Trophoblast cell (in vitro differentiated cells and primary cell): Measurements from ENCODE around the gene CCK.

Source experiments
- DNase-seq, 2 donors: peaks; one replicate each; pipeline ENCODE4 v3.0.0-alpha.2; 2016
- H2AFZ ChIP-seq: 2 replicates; pipeline ENCODE4 v1.6.1; 2013; ENCODE audit warnings: low read length, moderate library complexity, mild to moderate bottlenecking; ENCODE audit not compliant: insufficient read depth, poor library complexity
- H2AK5ac ChIP-seq: 2 replicates; pipeline ENCODE4 v1.6.1; 2013; ENCODE audit warnings: mild to moderate bottlenecking, low read length
- H2BK120ac ChIP-seq: 2 replicates; pipeline ENCODE4 v1.6.1; 2013; ENCODE audit warnings: low read length, mild to moderate bottlenecking, moderate library complexity; ENCODE audit not compliant: insufficient read depth, poor library complexity
- H2BK12ac ChIP-seq: 2 replicates; pipeline ENCODE4 v1.6.1; 2013; ENCODE audit warnings: mild to moderate bottlenecking, low read length, moderate library complexity
- H2BK5ac ChIP-seq: 2 replicates; pipeline ENCODE4 v1.6.1; 2013; ENCODE audit warnings: low read length, low read depth, moderate library complexity, mild to moderate bottlenecking; ENCODE audit not compliant: poor library complexity
- H3K14ac ChIP-seq: 2 replicates; pipeline ENCODE4 v1.6.1; 2013; ENCODE audit warnings: mild to moderate bottlenecking, low read length
- H3K18ac ChIP-seq: 2 replicates; pipeline ENCODE4 v1.6.1; 2013; ENCODE audit warnings: mild to moderate bottlenecking, low read length
- H3K23ac ChIP-seq: 2 replicates; pipeline ENCODE4 v1.6.1; 2013; ENCODE audit warnings: low read length
- H3K27ac ChIP-seq: 2 replicates; pipeline ENCODE4 v1.5.1; 2013; ENCODE audit warnings: low read depth, mild to moderate bottlenecking, inconsistent platforms, low read length, moderate library complexity
- H3K27me3 ChIP-seq: 2 replicates; pipeline ENCODE4 v1.6.1; 2013; ENCODE audit warnings: inconsistent platforms, mild to moderate bottlenecking, low read length, moderate library complexity; ENCODE audit not compliant: insufficient read depth
- H3K36me3 ChIP-seq, 2 experiments: 1 replicate in 1 of 2; 2 replicates in 1 of 2; pipeline ENCODE4 v1.6.1; 2013; ENCODE audit warnings: low read length in 2 of 2, mild to moderate bottlenecking in 2 of 2, moderate library complexity in 1 of 2; ENCODE audit not compliant: insufficient read depth in 2 of 2, control insufficient read depth in 1 of 2
- H3K4ac ChIP-seq: 2 replicates; pipeline ENCODE4 v1.6.1; 2013; ENCODE audit warnings: low read depth, mild to moderate bottlenecking, low read length, moderate library complexity
- H3K4me1 ChIP-seq, 2 experiments: 1 replicate in 1 of 2; 2 replicates in 1 of 2; pipeline ENCODE4 v1.6.1; 2013; ENCODE audit warnings: low read length in 2 of 2, mild to moderate bottlenecking in 2 of 2, moderate library complexity in 1 of 2; ENCODE audit not compliant: insufficient read depth in 2 of 2, control insufficient read depth in 1 of 2
- H3K4me2 ChIP-seq: 2 replicates; pipeline ENCODE4 v1.6.1; 2013; ENCODE audit warnings: inconsistent platforms, mild to moderate bottlenecking, low read length, moderate library complexity
- H3K4me3 ChIP-seq: 2 replicates; pipeline ENCODE4 v1.5.1; 2013; ENCODE audit warnings: mild to moderate bottlenecking, low read depth, low read length, inconsistent platforms
- H3K79me1 ChIP-seq: one replicate; pipeline ENCODE4 v1.6.1; 2013; ENCODE audit warnings: low read length
- H3K79me2 ChIP-seq: 2 replicates; pipeline ENCODE4 v1.6.1; 2013; ENCODE audit warnings: low read length, mild to moderate bottlenecking; ENCODE audit not compliant: control insufficient read depth, insufficient read depth, poor library complexity
- H3K9ac ChIP-seq: 2 replicates; pipeline ENCODE4 v1.6.1; 2013; ENCODE audit warnings: mild to moderate bottlenecking, low read length
- H3K9me3 ChIP-seq: 2 replicates; pipeline ENCODE4 v1.6.1; 2013; ENCODE audit warnings: low read depth, mild to moderate bottlenecking, control low read depth, inconsistent platforms, low read length; ENCODE audit not compliant: insufficient read depth
- H4K12ac ChIP-seq: 2 replicates; pipeline ENCODE4 v1.6.1; 2013; ENCODE audit warnings: low read depth, mild to moderate bottlenecking, low read length, moderate library complexity
- H4K8ac ChIP-seq: 2 replicates; pipeline ENCODE4 v1.6.1; 2013; ENCODE audit warnings: low read depth, mild to moderate bottlenecking, low read length, moderate library complexity
- H4K91ac ChIP-seq: one replicate; pipeline ENCODE4 v1.6.1; 2013; ENCODE audit warnings: low read depth, mild to moderate bottlenecking, low read length, moderate library complexity
- WGBS: extraction: QIAGEN DNeasy Blood & Tissue Kit; methylation state at CpG from one replicate; pipeline ENCODE4 v1.1.7; 2013; ENCODE audit warnings: missing lambda C conversion rate; ENCODE audit not compliant: insufficient read length, insufficient coverage; ENCODE audit errors: extremely low coverage; 5-methylcytosine and 5-hydroxymethylcytosine counted together

CCK gene

DNA sequence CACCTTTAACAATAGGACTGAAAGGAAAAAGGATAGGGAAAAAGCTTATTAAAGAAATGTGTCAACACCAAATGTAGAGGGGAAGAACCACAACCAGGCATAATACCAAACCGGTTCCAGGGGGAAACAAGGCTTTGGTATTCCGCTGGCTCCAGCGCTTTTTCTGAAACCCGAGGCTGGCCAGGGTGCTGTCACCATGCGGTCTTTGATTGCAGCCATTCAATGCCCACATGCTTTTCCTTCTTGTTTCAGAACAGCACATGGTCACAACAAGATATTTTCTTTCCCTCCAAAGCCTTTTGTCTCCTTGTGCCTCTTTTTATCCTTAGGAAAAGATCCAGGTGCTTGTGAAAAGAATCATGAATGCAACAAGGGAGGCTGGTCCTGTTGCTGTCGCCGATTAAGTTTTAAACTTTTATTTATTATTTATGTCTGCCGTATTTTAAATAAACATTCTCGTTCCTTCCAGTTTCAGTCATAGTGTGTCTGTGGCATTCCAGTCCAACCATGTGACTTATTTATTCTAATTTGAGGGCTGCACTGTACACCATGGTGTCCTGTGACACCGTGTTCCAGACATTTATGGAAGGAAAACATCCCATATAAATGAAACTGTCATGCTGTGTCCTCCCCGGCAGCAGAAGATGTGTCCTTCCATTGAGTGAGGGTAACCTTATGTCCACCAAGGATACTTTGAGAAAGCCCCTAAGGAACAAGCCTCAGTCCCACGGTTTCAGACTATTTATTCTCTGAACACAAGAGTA is 41.1 kb downstream of the CCK start:
- Histone ChIP-seq H3K4me3 (no peak overlapping the region), H3K23ac (no peak overlapping the region), H4K12ac (peak overlapping the region; percentile 37), H3K4me2 (no peak overlapping the region), H3K4ac (no peak overlapping the region), H2BK12ac (no peak overlapping the region), H2BK5ac (no peak overlapping the region), H3K27ac (no peak overlapping the region), H3K14ac (no peak overlapping the region), H3K27me3 (no peaks in the 10 kb centered on the region), H3K36me3 (peaks cover 36 to 39% of the 10 kb centered on the region in 2 experiments), H2AK5ac (no peak overlapping the region), H3K4me1 (peaks cover 0 to 3% of the 10 kb centered on the region in 2 experiments), H3K18ac (no peak overlapping the region), H2AFZ (no peak overlapping the region), H4K91ac (no peak overlapping the region), H3K9ac (no peak overlapping the region), H4K8ac (no peak overlapping the region), H3K79me2 (no peaks in the 10 kb centered on the region), H3K9me3 (no peaks in the 10 kb centered on the region), H3K79me1 (no peaks in the 10 kb centered on the region), H2BK120ac (no peak overlapping the region)
- WGBS: no CpG with 5 or more reads among the region's 12 CpGs
- peak; percentile 23 to 41 for DNase-seq

GRCh38 chr3:42224178-42224577 is 41.8 kb downstream of the CCK start:
- no peak overlapping the region for H3K27ac ChIP-seq
- no peak overlapping the region for H3K4ac ChIP-seq
- H3K4me1 ChIP-seq: peaks cover 0 to 3% of the 10 kb centered on the region in 2 experiments
- no CpG with 5 or more reads among the region's 9 CpGs for WGBS
- H3K18ac ChIP-seq: no peak overlapping the region
- H3K14ac ChIP-seq: no peak overlapping the region
- H3K79me2 ChIP-seq: no peaks in the 10 kb centered on the region
- no peak overlapping the region for H3K4me3 ChIP-seq
- peak in 1 of 2 donors; percentile 37 for DNase-seq
- H4K8ac ChIP-seq: no peak overlapping the region
- no peaks in the 10 kb centered on the region for H3K27me3 ChIP-seq
- H2BK120ac ChIP-seq: no peak overlapping the region
- H3K23ac ChIP-seq: no peak overlapping the region
- no peak overlapping the region for H3K4me2 ChIP-seq
- no peak overlapping the region for H2BK5ac ChIP-seq
- H2AFZ ChIP-seq: no peak overlapping the region
- no peak overlapping the region for H2BK12ac ChIP-seq
- no peaks in the 10 kb centered on the region for H3K9me3 ChIP-seq
- peaks cover 39 to 44% of the 10 kb centered on the region in 2 experiments for H3K36me3 ChIP-seq
- H4K91ac ChIP-seq: no peak overlapping the region
- H3K9ac ChIP-seq: no peak overlapping the region
- H4K12ac ChIP-seq: no peak overlapping the region
- H2AK5ac ChIP-seq: no peak overlapping the region
- no peaks in the 10 kb centered on the region for H3K79me1 ChIP-seq

DNA sequence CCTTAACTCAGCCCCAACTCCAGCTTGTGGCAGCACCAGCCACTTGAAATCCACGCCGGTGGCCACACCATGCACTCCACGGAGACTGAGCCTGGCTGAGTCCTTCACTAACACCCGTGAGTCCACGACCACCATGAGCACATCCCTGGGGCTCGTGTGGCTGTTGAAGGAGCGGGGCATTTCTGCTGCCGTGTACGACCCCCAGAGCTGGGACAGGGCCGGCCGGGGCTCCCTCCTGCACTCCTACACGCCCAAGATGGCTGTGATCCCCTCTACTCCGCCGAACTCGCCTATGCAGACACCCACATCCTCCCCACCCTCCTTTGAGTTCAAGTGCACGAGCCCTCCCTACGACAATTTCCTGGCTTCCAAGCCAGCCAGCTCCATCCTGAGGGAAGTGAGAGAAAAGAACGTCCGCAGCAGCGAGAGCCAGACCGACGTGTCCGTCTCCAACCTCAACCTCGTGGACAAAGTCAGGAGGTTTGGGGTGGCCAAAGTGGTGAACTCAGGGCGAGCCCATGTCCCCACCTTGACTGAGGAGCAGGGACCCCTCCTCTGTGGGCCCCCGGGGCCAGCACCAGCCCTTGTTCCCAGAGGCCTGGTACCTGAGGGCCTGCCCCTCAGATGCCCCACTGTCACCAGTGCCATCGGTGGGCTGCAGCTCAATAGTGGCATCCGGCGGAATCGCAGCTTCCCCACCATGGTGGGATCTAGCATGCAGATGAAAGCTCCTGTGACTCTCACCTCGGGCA is 42.9 kb downstream of the CCK start:
- H3K4ac ChIP-seq: no peak overlapping the region
- peaks cover 42 to 45% of the 10 kb centered on the region in 2 experiments for H3K36me3 ChIP-seq
- H3K27ac ChIP-seq: no peak overlapping the region
- H2BK12ac ChIP-seq: no peak overlapping the region
- no peak overlapping the region for H4K91ac ChIP-seq
- H3K27me3 ChIP-seq: no peaks in the 10 kb centered on the region
- H3K23ac ChIP-seq: no peak overlapping the region
- no peak overlapping the region for H2AFZ ChIP-seq
- WGBS: no CpG with 5 or more reads among the region's 31 CpGs
- no peak overlapping the region for H3K9ac ChIP-seq
- H3K79me2 ChIP-seq: no peaks in the 10 kb centered on the region
- no peak overlapping the region for H3K4me3 ChIP-seq
- no peaks in the 10 kb centered on the region for H3K79me1 ChIP-seq
- H2BK5ac ChIP-seq: no peak overlapping the region
- H3K9me3 ChIP-seq: no peaks in the 10 kb centered on the region
- no peak overlapping the region for H2AK5ac ChIP-seq
- H3K4me1 ChIP-seq: peaks cover 0 to 3% of the 10 kb centered on the region in 2 experiments
- H3K14ac ChIP-seq: no peak overlapping the region
- H2BK120ac ChIP-seq: no peak overlapping the region
- no peak overlapping the region for H3K18ac ChIP-seq
- no peak overlapping the region for H4K8ac ChIP-seq
- no peak overlapping the region for H4K12ac ChIP-seq
- no peak overlapping the region for H3K4me2 ChIP-seq
- DNase-seq: no peak

DNA sequence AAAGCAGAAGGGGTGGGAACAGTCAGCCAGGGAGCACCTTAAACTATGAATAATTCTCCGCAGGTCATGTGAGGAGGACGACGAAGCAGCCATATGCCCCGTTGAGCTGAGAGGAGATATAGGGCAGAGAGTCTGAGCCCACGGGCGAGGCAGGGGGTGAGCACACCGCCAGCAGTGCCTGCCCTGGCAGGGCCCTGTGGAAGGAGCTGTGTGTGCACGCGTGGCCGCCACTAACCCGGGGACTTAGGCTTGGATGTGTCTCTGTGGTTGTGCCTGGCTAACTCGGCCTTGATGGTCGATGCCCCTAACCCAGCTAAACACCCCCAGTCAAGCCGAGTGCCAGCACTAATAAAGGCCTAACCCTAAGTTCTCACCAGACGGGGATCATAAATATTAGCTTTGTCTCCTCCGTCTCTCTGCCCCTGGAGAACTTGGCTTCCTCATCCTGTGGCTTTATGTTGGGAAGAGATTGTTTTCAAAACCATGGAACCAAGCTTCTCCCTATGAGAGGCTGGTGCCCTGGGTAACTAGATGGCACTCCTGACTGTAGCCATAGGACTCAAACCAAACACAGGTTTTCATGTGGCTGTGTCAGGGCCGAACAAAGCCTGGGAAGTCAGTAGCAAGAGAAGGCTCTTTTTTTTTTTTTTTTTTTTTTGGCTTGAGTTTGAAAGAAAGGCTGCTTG is 45.4 kb downstream of the CCK start:
- no peak overlapping the region for H2BK5ac ChIP-seq
- no peak overlapping the region for H2AFZ ChIP-seq
- WGBS: no CpG with 5 or more reads among the region's 17 CpGs
- H3K4ac ChIP-seq: no peak overlapping the region
- no peak overlapping the region for H3K18ac ChIP-seq
- peaks cover 0 to 3% of the 10 kb centered on the region in 2 experiments for H3K4me1 ChIP-seq
- H3K14ac ChIP-seq: no peak overlapping the region
- no peak overlapping the region for H3K9ac ChIP-seq
- DNase-seq: no peak
- H2AK5ac ChIP-seq: no peak overlapping the region
- no peak overlapping the region for H4K91ac ChIP-seq
- H3K79me1 ChIP-seq: no peaks in the 10 kb centered on the region
- H3K27me3 ChIP-seq: no peaks in the 10 kb centered on the region
- no peak overlapping the region for H2BK12ac ChIP-seq
- H3K9me3 ChIP-seq: no peaks in the 10 kb centered on the region
- H3K4me2 ChIP-seq: no peak overlapping the region
- peaks cover 50 to 56% of the 10 kb centered on the region in 2 experiments for H3K36me3 ChIP-seq
- no peak overlapping the region for H3K23ac ChIP-seq
- H3K79me2 ChIP-seq: no peaks in the 10 kb centered on the region
- H3K4me3 ChIP-seq: peak overlapping the region; percentile 6
- H2BK120ac ChIP-seq: no peak overlapping the region
- no peak overlapping the region for H4K12ac ChIP-seq
- H3K27ac ChIP-seq: no peak overlapping the region
- no peak overlapping the region for H4K8ac ChIP-seq
